ENCODE results near the gene ETV2. TPM values are rescaled to one million over a fixed set of nuclear protein-coding genes. Genes with fewer than 3 reads are reported as not detected.
"Not testable (repeated sequence)": the region's sequence is repeated elsewhere in the genome, so short reads cannot be mapped to it uniquely, and the experiment has no call there.

Gene ETV2
- total RNA-seq, 4 donors from 2014 or later, result 1.1 to 35.2 (median 3.5) TPM; not detected in 1

DNA sequence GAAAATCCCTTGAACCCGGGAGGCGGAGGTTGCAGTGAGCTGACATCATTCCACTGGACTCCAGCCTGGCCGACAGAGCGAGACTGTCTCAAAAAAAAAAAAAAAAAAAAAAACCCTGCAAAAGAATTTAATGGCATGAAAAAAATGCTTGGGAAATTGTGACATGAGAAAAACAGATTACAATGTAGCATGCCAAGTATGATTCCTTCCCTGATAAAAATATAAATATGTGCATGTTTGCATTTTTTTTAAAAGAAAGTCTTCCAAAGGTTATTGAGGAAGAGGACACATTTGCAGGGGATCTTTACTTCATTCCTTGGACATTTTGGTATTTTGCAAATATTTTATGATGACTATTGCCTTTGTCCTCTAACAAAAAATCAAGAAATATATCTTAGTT, 48.3 kb downstream of the ETV2 start:
- WGBS, 2 donors (ENCODE audit: low coverage in 1 of 2), result 84% methylated on average over 4 of the region's 4 CpGs; no CpG with 5 or more reads in 1 of the 2 donors
- H3K4me1 ChIP-seq, result no peaks in the 10 kb centered on the region
- H3K4me3 ChIP-seq, result no peak overlapping the region
- no peak for TF ChIP-seq EP300 (IDR thresholded peaks at IDR 0.05; ENCODE audit: low read depth)
- TF ChIP-seq, protein P1, sequence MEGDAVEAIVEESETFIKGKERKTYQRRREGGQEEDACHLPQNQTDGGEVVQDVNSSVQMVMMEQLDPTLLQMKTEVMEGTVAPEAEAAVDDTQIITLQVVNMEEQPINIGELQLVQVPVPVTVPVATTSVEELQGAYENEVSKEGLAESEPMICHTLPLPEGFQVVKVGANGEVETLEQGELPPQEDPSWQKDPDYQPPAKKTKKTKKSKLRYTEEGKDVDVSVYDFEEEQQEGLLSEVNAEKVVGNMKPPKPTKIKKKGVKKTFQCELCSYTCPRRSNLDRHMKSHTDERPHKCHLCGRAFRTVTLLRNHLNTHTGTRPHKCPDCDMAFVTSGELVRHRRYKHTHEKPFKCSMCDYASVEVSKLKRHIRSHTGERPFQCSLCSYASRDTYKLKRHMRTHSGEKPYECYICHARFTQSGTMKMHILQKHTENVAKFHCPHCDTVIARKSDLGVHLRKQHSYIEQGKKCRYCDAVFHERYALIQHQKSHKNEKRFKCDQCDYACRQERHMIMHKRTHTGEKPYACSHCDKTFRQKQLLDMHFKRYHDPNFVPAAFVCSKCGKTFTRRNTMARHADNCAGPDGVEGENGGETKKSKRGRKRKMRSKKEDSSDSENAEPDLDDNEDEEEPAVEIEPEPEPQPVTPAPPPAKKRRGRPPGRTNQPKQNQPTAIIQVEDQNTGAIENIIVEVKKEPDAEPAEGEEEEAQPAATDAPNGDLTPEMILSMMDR (IDR thresholded peaks at IDR 0.05), result no peak
- no peak for TF ChIP-seq POLR2AphosphoS5 (IDR thresholded peaks at IDR 0.05)
- no peak for TF ChIP-seq POLR2A (IDR thresholded peaks at IDR 0.05)
- H3K9me3 ChIP-seq, result no peaks in the 10 kb centered on the region
- no peak for DNase-seq
- H3K27me3 ChIP-seq, result no peaks in the 10 kb centered on the region
- intact Hi-C loops (cut with DNase I; ENCODE audit: low total_unique reads), result no loop called here
- H3K27ac ChIP-seq, result no peak overlapping the region
- H3K36me3 ChIP-seq, result no peaks in the 10 kb centered on the region
- in situ Hi-C loops (cut with MboI; ENCODE audit: low pct_ligation_motif_present in 1 of 4, low pct_unique_long_range_greater_than_20kb in 1 of 4, low sequenced_read_pairs in 3 of 4), result loop anchor here in 1 of 4 donors (10.0 kb wide), 1 partner anchor 245 kb away; the partner anchor contains the start of gene LRFN3

DNA sequence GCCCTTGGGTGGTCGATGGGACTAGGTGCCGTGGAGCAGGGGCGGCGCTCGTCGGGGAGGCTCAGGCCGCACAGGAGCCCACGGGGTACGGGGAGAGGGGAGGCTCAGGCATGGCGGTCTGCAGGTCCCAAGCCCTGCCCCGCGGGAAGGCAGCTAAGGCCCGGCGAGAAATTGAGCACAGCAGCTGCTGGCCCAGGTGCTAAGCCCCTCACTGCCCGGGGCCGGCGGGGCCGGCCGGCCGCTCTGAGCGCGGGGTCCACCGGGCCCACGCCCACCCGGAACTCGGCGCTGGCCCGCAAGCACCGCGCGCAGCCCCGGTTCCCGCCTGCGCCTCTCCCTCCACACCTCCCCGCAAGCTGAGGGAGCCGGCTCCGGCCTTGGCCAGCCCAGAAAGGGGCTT, 49.6 kb downstream of the ETV2 start:
- DNase-seq; H3K27ac ChIP-seq; H3K9me3 ChIP-seq; H3K4me3 ChIP-seq; H3K27me3 ChIP-seq; H3K36me3 ChIP-seq; H3K4me1 ChIP-seq; intact Hi-C loops (cut with DNase I; ENCODE audit: low total_unique reads): not testable (repeated sequence)
- in situ Hi-C loops (cut with MboI; ENCODE audit: low pct_ligation_motif_present in 1 of 4, low pct_unique_long_range_greater_than_20kb in 1 of 4, low sequenced_read_pairs in 3 of 4), result loop anchor here in 1 of 4 donors (10.0 kb wide), 1 partner anchor 244 kb away; the partner anchor contains the start of gene LRFN3
- 93% methylated on average over 20 of the region's 37 CpGs; no CpG with 5 or more reads in 1 of the 2 donors for WGBS, 2 donors (ENCODE audit: low coverage in 1 of 2)

DNA sequence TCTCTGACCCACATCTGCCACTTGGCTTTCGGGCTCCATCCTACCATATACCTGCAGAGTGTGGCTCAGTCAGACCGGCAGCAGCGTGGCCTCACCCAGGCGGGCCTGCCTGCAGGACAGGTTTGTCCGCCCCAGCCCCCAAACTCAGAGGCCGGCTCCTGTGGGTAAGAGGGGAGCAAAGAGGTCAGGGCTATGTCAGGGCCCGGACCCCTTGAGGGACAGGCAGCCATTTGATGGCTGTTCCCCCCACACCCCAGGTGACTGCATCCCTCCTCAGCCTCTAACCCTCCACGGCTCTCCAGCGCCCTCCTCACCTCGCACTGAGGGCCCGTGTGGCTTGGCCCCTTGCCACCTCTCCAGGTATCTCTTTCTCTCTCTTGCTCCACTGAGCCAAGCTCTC, 50.5 kb downstream of the ETV2 start:
- no peaks in the 10 kb centered on the region for H3K4me1 ChIP-seq
- no peaks in the 10 kb centered on the region for H3K9me3 ChIP-seq
- no peak overlapping the region for H3K4me3 ChIP-seq
- intact Hi-C loops (cut with DNase I; ENCODE audit: low total_unique reads), result no loop called here
- in situ Hi-C loops (cut with MboI; ENCODE audit: low pct_ligation_motif_present in 1 of 4, low pct_unique_long_range_greater_than_20kb in 1 of 4, low sequenced_read_pairs in 3 of 4), result loop anchor here in 1 of 4 donors (10.0 kb wide), 1 partner anchor 243 kb away; the partner anchor contains the start of gene LRFN3
- 67 to 70% methylated on average over 4 to 11 of the region's 11 CpGs for WGBS, 2 donors (ENCODE audit: low coverage in 1 of 2)
- no peak overlapping the region for H3K27ac ChIP-seq
- no peaks in the 10 kb centered on the region for H3K27me3 ChIP-seq
- DNase-seq, result no peak
- no peaks in the 10 kb centered on the region for H3K36me3 ChIP-seq
- TF ChIP-seq, protein P1 (IDR thresholded peaks at IDR 0.05), result no peak
- TF ChIP-seq POLR2A (IDR thresholded peaks at IDR 0.05) (no peak), EP300 (IDR thresholded peaks at IDR 0.05; ENCODE audit: low read depth) (no peak), POLR2AphosphoS5 (IDR thresholded peaks at IDR 0.05) (no peak)

DNA sequence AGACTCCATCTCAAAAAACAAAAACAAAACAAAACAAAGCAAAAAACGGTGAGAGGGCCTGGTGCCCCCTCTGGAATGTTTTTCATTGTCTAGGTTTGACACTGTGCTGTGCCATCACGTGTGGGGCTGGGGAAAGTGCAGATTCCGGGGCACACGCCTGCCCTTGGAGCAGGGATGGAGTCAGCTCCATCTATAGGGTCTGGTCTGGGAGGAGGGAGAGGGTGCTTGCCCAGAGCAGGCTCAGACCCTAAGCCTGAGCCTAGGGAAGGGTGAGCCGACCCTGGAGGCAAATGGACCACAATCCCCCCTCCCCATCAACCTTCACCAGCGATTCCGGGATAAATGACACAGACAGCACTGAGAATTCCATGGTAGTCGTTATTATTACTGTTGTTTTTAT, 51.9 kb downstream of the ETV2 start:
- no peak for DNase-seq
- in situ Hi-C loops (cut with MboI; ENCODE audit: low pct_ligation_motif_present in 1 of 4, low pct_unique_long_range_greater_than_20kb in 1 of 4, low sequenced_read_pairs in 3 of 4) (loop anchor here in 1 of 4 donors (10.0 kb wide), 1 partner anchor 241 kb away; the partner anchor contains the start of gene LRFN3), intact Hi-C loops (cut with DNase I; ENCODE audit: low total_unique reads) (no loop called here)

More for the DNA sequence above, 51.9 kb downstream of the ETV2 start:
- no peak overlapping the region for H3K4me3 ChIP-seq
- H3K9me3 ChIP-seq, result no peaks in the 10 kb centered on the region
- H3K27me3 ChIP-seq, result no peaks in the 10 kb centered on the region
- H3K27ac ChIP-seq, result no peak overlapping the region
- no peaks in the 10 kb centered on the region for H3K36me3 ChIP-seq
- 8 to 11% methylated on average over 6 to 8 of the region's 8 CpGs for WGBS, 2 donors (ENCODE audit: low coverage in 1 of 2)
- TF ChIP-seq POLR2A (IDR thresholded peaks at IDR 0.05) (no peak), EP300 (IDR thresholded peaks at IDR 0.05; ENCODE audit: low read depth) (no peak), POLR2AphosphoS5 (IDR thresholded peaks at IDR 0.05) (no peak)
- TF ChIP-seq, protein P1 (IDR thresholded peaks at IDR 0.05), result no peak
- no peaks in the 10 kb centered on the region for H3K4me1 ChIP-seq
